Astrocyte of the cerebellum (primary cell): ENCODE results near the gene STIP1.

Source experiments
- DNase-seq: peaks from one replicate; pipeline ENCODE4 v3.0.0-alpha.2; 2011; ENCODE audit warnings: low read depth
- H3K4me3 ChIP-seq: 2 replicates; pipeline ENCODE4 v1.5.1; 2011; ENCODE audit warnings: mild to moderate bottlenecking, low read depth, low read length, moderate library complexity
- in situ Hi-C: cut with HindIII; loops from 2 replicates; pipeline ENCODE4 v1.10.0; 2017; ENCODE audit warnings: low sequenced_read_pairs
- TF ChIP-seq, protein P1 (sequence below): IDR thresholded peaks from 2 replicates; pipeline ENCODE4 v1.5.1; 2012; ENCODE audit warnings: low read length, low read depth, moderate library complexity, mild to moderate bottlenecking; ENCODE audit errors: missing control alignments

The STIP1 gene

DNA sequence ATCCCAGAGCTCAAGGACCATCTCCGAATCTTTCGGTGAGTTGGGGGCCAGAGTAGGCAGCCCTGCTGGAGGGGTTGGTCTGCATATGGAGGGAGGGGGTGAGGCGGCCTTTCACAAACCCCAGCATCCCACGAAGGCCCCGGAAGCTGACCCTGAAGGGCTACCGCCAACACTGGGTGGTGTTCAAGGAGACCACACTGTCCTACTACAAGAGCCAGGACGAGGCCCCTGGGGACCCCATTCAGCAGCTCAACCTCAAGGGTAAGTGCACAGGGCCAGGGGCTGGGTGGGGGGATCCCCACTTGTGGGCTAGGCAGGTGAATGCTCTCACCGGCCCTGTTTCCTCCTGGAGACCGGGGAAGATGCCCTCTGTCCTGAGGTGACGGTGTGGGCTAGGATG is 33.8 kb downstream of the STIP1 start:
- TF ChIP-seq, protein P1, sequence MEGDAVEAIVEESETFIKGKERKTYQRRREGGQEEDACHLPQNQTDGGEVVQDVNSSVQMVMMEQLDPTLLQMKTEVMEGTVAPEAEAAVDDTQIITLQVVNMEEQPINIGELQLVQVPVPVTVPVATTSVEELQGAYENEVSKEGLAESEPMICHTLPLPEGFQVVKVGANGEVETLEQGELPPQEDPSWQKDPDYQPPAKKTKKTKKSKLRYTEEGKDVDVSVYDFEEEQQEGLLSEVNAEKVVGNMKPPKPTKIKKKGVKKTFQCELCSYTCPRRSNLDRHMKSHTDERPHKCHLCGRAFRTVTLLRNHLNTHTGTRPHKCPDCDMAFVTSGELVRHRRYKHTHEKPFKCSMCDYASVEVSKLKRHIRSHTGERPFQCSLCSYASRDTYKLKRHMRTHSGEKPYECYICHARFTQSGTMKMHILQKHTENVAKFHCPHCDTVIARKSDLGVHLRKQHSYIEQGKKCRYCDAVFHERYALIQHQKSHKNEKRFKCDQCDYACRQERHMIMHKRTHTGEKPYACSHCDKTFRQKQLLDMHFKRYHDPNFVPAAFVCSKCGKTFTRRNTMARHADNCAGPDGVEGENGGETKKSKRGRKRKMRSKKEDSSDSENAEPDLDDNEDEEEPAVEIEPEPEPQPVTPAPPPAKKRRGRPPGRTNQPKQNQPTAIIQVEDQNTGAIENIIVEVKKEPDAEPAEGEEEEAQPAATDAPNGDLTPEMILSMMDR = no peak
- no peak for DNase-seq
- H3K4me3 ChIP-seq = no peak overlapping the region
- in situ Hi-C loops = loop anchor here (25.0 kb wide), 1 partner anchor 418 kb away; no protein-coding TSS in a partner anchor

DNA sequence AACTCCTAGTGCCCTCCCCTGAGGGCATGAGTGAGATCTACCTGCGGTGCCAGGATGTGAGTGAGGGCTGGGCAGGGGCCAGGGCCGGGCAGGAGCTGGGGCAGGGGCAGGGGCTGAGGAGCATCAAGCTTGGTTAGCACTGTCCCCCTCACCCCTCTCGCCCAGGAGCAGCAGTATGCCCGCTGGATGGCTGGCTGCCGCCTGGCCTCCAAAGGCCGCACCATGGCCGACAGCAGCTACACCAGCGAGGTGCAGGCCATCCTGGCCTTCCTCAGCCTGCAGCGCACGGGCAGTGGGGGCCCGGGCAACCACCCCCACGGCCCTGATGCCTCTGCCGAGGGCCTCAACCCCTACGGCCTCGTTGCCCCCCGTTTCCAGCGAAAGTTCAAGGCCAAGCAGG is 34.3 kb downstream of the STIP1 start:
- in situ Hi-C loops = loop anchor here (25.0 kb wide), 1 partner anchor 417 kb away; no protein-coding TSS in a partner anchor
- DNase-seq = no peak
- H3K4me3 ChIP-seq = no peak overlapping the region
- TF ChIP-seq, protein P1 = no peak

DNA sequence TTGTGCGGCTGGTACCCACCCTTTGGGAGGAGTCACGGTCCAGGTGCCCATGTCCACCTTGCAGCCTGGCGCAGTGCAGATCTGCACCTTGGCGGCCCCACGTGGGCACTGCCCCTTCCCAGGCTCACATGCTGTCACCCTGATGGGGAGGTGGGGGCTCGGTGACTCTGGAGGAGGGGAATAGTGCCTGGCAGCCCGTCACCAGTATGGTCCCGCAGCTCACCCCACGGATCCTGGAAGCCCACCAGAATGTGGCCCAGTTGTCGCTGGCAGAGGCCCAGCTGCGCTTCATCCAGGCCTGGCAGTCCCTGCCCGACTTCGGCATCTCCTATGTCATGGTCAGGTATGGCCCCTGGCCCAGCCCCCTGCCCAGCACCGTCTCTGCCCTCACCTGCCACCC is 34.8 kb downstream of the STIP1 start:
- DNase-seq = no peak
- H3K4me3 ChIP-seq = no peak overlapping the region
- in situ Hi-C loops = loop anchor here (25.0 kb wide), 1 partner anchor 417 kb away; no protein-coding TSS in a partner anchor
- TF ChIP-seq, protein P1 = no peak

DNA sequence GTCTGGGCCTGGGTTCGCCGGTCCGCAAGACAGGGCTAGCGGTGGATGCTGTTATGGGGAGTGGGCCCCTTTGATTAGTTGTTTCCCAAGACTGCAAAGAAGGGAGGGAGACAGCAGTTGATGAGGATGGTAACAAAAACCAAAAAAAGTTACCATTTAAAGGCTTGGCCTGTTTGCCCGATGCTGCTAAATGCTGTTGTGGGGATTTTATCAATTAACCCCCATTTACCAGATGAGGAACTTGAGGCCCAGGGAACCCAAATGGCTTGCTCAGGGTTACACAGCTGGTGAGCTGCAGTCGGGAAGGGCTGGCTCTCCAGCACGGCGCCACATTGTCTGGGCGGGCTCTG is 36.7 kb downstream of the STIP1 start:
- H3K4me3 ChIP-seq = no peak overlapping the region
- TF ChIP-seq, protein P1 = no peak
- DNase-seq = no peak
- in situ Hi-C loops = loop anchor here (25.0 kb wide), 1 partner anchor 415 kb away; no protein-coding TSS in a partner anchor

DNA sequence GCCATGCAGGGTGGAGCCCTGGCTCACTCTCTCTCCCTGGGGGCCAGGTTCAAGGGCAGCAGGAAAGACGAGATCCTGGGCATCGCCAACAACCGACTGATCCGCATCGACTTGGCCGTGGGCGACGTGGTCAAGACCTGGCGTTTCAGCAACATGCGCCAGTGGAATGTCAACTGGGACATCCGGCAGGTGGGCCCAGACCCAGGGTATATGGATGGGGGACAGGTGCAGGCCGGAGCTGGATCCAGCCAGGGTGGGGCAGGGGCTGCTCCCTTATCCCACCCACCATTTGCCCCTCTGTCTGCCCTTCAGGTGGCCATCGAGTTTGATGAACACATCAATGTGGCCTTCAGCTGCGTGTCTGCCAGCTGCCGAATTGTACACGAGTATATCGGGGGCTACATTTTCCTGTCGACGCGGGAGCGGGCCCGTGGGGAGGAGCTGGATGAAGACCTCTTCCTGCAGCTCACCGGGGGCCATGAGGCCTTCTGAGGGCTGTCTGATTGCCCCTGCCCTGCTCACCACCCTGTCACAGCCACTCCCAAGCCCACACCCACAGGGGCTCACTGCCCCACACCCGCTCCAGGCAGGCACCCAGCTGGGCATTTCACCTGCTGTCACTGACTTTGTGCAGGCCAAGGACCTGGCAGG is 37.2 kb downstream of the STIP1 start:
- in situ Hi-C loops = loop anchor here (25.0 kb wide), 1 partner anchor 414 kb away; no protein-coding TSS in a partner anchor

DNA sequence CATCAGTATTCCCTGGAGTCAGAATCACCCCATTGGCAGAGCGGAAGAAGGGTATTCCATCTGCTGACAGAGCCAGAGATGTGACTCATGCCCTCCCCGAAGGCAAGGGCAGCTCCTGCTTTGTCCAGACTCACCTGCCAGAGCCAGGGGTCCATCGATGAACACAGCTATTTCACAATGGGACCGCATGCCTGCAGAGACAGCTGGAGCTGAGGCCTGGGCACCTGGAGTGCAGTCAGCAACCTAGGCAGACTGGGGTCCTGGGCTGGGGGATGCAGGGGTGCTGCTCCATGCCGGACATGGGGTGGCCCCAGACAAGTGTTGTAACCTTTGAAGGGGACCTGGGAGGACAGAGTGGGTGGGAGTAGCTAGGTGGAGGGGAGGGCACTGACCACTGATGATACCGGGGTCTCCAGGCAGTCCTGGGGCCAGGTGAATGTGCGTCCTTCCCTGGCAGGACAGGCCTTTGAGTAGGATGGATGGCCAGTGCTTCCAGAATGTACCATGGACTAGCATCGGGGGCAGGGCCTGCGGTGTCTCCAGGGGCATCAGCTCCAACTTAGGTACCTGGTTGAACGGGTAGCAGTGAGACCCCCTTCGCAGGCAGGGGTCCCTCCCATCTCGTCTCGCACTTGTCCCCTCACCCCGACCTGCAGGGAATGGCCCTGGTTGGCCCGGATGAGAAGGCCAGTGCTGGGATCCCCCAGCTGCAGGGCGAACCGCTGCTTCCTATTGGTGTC is 38.4 kb downstream of the STIP1 start:
- DNase-seq = no peak
- H3K4me3 ChIP-seq = no peak overlapping the region
- in situ Hi-C loops = loop anchor here (25.0 kb wide), 1 partner anchor 413 kb away; no protein-coding TSS in a partner anchor
- TF ChIP-seq, protein P1 = no peak

More for the DNA sequence above, 37.2 kb downstream of the STIP1 start:
- H3K4me3 ChIP-seq = no peak overlapping the region
- DNase-seq = no peak
- TF ChIP-seq, protein P1 = no peak
